ENCODE results near the gene AUTS2.

AUTS2 gene

DNA sequence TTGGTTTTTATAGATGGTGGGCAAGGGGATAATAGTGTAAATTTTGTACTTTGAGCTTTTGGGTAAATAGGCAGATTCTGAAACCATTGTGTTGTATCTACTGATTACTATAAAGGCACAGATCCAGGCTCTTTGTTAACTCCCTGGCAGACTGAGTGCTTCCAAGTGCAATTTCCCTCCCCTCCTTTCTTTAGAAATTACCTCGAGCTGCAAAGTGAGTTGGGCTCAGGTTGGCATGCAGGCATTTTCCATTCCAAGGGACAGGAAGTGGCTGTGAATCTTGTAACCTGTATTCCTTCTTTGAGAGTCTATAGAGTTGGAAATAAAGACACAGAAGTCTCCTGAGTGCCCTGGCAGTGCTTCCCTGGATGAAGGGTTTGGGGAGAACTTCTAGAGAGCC lies 1039.5 kb downstream of the AUTS2 start:
- TF ChIP-seq, protein P1, sequence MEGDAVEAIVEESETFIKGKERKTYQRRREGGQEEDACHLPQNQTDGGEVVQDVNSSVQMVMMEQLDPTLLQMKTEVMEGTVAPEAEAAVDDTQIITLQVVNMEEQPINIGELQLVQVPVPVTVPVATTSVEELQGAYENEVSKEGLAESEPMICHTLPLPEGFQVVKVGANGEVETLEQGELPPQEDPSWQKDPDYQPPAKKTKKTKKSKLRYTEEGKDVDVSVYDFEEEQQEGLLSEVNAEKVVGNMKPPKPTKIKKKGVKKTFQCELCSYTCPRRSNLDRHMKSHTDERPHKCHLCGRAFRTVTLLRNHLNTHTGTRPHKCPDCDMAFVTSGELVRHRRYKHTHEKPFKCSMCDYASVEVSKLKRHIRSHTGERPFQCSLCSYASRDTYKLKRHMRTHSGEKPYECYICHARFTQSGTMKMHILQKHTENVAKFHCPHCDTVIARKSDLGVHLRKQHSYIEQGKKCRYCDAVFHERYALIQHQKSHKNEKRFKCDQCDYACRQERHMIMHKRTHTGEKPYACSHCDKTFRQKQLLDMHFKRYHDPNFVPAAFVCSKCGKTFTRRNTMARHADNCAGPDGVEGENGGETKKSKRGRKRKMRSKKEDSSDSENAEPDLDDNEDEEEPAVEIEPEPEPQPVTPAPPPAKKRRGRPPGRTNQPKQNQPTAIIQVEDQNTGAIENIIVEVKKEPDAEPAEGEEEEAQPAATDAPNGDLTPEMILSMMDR (IDR thresholded peaks at IDR 0.05; ENCODE audit: low read depth, low read length, missing control alignments) = no peak
- no peak for DNase-seq (ENCODE audit: low read depth)
- no peak overlapping the region for H3K4me3 ChIP-seq (ENCODE audit: low read depth, low read length)

DNA sequence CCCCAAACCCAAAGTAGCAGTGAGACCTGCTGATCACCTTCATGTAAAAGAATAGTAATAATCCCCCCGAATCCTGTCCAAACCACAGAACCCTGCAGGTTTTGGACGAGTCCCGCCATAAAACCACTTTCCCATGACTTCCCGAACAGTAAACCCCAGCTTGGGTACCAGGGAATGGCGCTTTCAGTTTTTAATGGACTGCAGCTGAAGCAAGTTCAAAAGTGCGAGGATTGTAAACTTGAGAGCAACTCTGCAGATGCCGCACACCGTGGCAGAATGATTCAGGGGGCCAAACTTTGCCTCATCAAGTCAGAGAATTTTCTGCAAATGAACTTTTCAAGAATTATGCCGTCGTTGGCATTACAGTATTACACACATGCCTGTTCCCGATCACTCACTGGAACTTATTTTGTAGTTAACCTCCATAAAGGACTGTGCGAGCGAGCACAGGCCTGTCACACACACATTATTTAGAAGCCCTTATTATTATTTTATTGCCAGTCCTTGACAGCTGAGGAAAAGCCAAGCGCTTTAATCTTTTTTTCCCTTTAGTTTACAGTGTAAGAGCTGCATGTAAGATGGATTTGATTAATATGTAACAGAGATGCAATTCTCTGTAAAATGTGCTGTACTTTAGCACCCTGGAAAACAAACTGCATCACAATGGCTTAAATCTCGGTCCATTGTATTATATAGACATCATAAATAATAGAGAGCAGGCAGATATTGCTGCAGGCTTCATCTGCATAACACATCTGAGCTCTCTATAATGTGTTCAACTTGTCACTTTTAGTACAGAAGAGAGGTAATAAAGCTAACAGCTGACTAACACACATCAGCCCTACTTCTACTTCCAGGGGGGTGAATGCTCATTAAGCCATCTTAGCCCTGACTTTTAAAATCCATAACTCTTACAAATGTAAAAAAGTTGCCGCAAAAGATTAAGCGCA lies 1040.2 kb downstream of the AUTS2 start:
- no peak overlapping the region for H3K4me3 ChIP-seq (ENCODE audit: low read depth, low read length)
- TF ChIP-seq, protein P1 (IDR thresholded peaks at IDR 0.05; ENCODE audit: low read depth, low read length, missing control alignments) = no peak
- DNase-seq (ENCODE audit: low read depth) = no peak

DNA sequence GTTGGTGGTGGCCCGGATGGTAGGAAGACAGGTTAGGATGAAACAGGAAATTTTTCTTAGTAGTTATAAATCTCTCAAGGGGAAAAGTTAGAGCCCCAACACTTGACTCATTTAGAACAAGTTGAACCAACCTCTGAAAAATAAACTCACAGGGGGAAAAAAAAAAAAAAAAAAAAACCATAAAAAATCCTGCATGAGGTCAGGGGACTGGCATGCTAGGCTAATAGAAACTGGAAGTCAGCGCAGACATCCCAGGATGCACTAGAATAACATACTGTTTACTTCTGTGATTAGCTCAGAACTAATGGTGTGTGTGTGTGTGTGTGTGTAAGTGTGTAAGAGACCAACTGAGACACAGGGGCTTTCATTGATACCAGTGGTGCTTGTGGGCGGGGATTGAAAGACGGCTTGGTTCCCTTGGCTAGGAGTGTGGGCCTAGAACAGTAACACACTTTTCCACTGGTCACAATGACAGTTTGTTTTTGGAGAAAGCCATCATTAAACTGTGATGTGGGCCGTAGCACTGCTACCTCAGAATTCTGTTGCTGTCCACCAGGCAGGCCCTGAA lies 1042.1 kb downstream of the AUTS2 start:
- no peak overlapping the region for H3K4me3 ChIP-seq (ENCODE audit: low read depth, low read length)
- no peak for DNase-seq (ENCODE audit: low read depth)
- TF ChIP-seq, protein P1 (IDR thresholded peaks at IDR 0.05; ENCODE audit: low read depth, low read length, missing control alignments) = no peak

DNA sequence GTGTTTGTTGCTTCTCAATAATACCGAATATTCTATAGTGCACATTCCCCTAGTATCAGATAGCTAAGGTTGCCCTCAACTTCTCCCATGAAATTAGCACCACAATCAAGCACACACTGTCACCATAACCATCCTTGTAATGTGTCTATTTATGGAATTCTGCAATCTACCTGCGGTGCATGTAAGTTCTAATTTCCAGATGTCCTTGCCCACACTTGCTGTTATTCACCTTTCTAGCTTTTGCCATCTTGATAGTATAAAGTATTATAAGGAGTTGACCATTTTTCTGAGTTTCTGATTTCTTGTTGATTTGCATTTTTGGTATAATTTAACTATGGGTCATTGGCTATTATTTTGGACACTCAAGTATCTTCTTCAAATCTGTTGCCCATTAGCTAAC lies 1043.6 kb downstream of the AUTS2 start:
- TF ChIP-seq, protein P1 (IDR thresholded peaks at IDR 0.05; ENCODE audit: low read depth, low read length, missing control alignments) = no peak
- DNase-seq (ENCODE audit: low read depth) = no peak
- H3K4me3 ChIP-seq (ENCODE audit: low read depth, low read length) = no peak overlapping the region

DNA sequence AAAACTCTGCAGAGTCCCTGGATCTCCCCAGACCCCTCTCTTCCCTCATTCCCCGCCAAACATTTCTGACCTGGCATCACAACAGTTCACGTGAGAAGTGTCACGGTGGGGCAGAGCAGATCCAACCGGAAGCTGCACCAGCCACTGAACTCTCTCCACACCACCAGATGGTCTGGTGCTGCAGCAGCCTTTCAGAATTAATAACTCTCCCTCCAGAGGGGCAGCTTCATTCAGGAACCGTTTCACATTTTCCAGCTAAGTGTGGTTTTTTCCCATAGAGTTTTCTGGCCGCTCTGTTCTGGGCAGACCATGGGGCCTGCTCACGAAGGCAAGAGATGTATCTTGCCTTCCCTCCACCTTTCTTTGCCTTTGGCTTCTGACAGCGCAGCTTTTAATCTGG lies 1047.0 kb downstream of the AUTS2 start:
- DNase-seq (ENCODE audit: low read depth) = no peak
- TF ChIP-seq, protein P1 (IDR thresholded peaks at IDR 0.05; ENCODE audit: low read depth, low read length, missing control alignments) = no peak
- no peak overlapping the region for H3K4me3 ChIP-seq (ENCODE audit: low read depth, low read length)

DNA sequence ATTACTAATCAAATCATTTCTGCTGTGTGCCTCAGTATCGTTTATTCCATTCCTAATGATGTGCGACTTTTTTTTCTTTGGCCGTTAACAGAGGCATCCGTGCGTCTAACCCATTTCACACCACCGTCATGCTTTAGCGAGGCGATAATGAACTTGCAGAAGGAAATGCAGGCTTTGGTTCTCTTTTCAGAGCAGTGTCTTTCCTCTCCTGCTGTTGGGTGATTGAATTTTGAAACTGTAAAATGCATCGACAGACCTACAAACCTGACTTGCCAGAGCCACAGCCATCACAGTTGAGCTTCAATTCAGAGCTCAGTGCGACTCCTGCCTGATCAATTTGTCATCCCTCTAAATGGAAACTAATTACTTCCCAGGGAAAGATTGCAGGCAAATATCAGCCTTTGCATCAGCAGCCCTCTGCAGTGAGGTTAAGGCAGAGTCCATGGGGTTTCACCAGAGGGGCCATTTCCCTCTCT lies 1047.6 kb downstream of the AUTS2 start:
- DNase-seq (ENCODE audit: low read depth) = no peak
- TF ChIP-seq, protein P1 (IDR thresholded peaks at IDR 0.05; ENCODE audit: low read depth, low read length, missing control alignments) = no peak
- H3K4me3 ChIP-seq (ENCODE audit: low read depth, low read length) = no peak overlapping the region

Measured in GM12864 (cell line).